ENCODE data around the gene RFX3.

- no peak for TF ChIP-seq CTCF (IDR thresholded peaks at IDR 0.05)
- no peak for TF ChIP-seq POLR2A (IDR thresholded peaks at IDR 0.05)
- TF ChIP-seq POLR2AphosphoS5 (IDR thresholded peaks at IDR 0.05) = no peak
- TF ChIP-seq EP300 (IDR thresholded peaks at IDR 0.05) = no peak
These were observed 10.4 kb downstream of the RFX3 start for GRCh38 chr9:3515405-3515804.
